ENCODE data around the gene GPR37. TPM values are rescaled to one million over a fixed set of nuclear protein-coding genes. Genes with fewer than 3 reads are reported as not detected.

GPR37 gene
- total RNA-seq, 1 donor from 2014 or later = 4.1 TPM

DNA sequence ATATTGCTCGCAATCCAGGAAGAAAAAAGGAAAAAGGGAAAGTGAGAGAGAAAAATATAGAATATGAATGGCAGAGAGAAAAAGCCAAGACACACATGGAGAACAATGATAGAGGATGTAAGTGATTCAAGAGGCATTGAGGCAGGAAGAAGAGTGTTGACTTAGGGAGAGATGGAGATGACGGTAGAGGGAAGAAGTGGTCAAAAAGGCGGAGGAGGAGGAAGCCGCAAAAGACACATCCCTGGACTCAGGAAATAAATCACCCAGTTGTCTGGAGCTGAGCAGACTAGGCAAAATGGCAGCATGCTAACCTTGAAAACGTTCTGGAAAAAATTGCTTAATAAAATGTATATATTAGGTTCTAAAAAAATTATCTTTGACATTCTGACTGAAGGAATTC is 17.7 kb upstream of the GPR37 start:
- DNase-seq (ENCODE audit: low read depth) = no peak
- H3K36me3 ChIP-seq (ENCODE audit: control insufficient read depth, insufficient read depth, low read length) = no peaks in the 10 kb centered on the region
- no peaks in the 10 kb centered on the region for H3K27me3 ChIP-seq (ENCODE audit: control insufficient read depth, insufficient read depth, low read length)
- H3K4me3 ChIP-seq (ENCODE audit: low read depth, low read length) = no peak overlapping the region
- TF ChIP-seq, protein P1, sequence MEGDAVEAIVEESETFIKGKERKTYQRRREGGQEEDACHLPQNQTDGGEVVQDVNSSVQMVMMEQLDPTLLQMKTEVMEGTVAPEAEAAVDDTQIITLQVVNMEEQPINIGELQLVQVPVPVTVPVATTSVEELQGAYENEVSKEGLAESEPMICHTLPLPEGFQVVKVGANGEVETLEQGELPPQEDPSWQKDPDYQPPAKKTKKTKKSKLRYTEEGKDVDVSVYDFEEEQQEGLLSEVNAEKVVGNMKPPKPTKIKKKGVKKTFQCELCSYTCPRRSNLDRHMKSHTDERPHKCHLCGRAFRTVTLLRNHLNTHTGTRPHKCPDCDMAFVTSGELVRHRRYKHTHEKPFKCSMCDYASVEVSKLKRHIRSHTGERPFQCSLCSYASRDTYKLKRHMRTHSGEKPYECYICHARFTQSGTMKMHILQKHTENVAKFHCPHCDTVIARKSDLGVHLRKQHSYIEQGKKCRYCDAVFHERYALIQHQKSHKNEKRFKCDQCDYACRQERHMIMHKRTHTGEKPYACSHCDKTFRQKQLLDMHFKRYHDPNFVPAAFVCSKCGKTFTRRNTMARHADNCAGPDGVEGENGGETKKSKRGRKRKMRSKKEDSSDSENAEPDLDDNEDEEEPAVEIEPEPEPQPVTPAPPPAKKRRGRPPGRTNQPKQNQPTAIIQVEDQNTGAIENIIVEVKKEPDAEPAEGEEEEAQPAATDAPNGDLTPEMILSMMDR (IDR thresholded peaks at IDR 0.05; ENCODE audit: insufficient read depth, low read length, poor library complexity, severe bottlenecking) = no peak

DNA sequence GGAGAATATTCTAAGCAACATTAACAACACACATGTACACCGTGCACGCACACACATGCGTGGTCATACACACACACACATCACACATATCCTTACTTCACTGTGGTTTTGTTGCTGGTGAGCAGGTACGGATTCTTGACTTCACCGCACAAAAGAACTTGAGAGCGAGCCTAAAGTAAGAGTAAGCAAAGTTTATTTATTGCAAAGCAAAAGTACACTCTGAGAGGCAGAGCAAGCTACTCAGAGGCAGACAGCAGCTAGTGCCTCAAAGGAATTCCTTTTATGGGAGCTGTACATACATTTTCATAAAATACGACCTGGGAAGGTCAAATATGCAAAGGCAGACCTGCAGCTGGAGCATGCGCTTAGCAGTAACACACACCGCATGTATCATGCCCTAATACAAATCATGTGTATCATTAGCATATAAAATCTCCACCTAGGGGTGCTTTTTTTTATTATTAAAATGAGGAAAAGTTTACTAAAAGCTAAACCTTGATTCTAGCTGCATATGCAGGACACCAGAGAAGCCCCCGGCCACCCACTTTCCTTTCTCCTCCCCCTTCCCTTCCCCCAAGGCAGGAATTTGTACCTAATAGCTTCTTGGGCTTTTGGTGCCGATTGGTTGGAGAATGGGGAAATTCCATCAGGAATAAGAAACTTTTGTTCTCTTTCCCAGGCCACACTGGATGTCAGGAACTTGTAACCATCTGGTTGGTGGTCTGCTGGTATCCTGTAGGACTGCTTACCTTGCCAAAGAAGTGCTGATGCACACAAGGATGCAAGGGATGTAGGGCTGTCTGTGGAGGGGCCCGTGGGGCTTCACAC is 16.5 kb upstream of the GPR37 start:
- no peak overlapping the region for H3K4me3 ChIP-seq (ENCODE audit: low read depth, low read length)
- no peak for DNase-seq (ENCODE audit: low read depth)
- H3K27me3 ChIP-seq (ENCODE audit: control insufficient read depth, insufficient read depth, low read length) = no peaks in the 10 kb centered on the region
- H3K36me3 ChIP-seq (ENCODE audit: control insufficient read depth, insufficient read depth, low read length) = no peaks in the 10 kb centered on the region
- TF ChIP-seq, protein P1 (IDR thresholded peaks at IDR 0.05; ENCODE audit: insufficient read depth, low read length, poor library complexity, severe bottlenecking) = no peak

DNA sequence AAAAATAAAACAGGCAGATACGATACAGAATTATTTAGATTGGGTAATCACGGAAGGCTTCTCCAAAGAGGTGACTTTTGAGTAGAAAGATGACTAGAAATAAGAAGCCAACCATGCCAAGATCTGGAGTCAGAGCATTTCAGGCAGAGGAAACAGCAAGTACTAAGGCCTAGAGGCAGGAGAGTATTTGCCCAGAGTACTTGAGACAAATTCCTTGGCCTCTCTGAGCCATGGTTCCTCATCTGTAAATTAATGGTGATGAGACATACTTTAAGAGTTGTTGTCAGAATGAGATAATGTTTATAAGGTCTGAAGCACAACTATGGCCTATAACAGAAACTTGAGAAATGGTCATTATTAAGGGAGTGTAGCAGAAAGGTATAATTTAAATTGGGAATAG is 15.8 kb upstream of the GPR37 start:
- TF ChIP-seq, protein P1 (IDR thresholded peaks at IDR 0.05; ENCODE audit: insufficient read depth, low read length, poor library complexity, severe bottlenecking) = no peak

DNA sequence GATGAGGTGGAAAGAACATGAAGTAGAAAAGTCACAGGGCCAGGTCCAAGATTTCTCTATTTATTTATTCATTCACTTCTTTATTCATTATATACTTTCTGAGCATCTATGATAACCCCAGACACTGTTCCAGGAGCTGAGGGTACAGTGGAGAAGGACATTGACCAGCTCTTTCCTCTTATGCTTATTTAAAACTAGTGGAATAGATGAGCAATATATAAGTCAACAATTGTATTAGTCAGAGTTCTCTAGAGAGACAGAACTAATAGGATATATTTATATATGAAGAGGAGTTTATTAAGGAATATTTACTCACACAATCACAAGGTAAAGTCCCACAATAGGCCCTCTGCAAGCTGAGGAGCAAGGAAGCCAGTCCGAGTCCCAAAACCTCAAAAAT is 15.0 kb upstream of the GPR37 start:
- H3K4me3 ChIP-seq (ENCODE audit: low read depth, low read length) = no peak overlapping the region
- no peaks in the 10 kb centered on the region for H3K36me3 ChIP-seq (ENCODE audit: control insufficient read depth, insufficient read depth, low read length)
- no peaks in the 10 kb centered on the region for H3K27me3 ChIP-seq (ENCODE audit: control insufficient read depth, insufficient read depth, low read length)
- no peak for DNase-seq (ENCODE audit: low read depth)
- TF ChIP-seq, protein P1 (IDR thresholded peaks at IDR 0.05; ENCODE audit: insufficient read depth, low read length, poor library complexity, severe bottlenecking) = no peak

More for the DNA sequence above, 15.8 kb upstream of the GPR37 start:
- Histone ChIP-seq H3K4me3 (ENCODE audit: low read depth, low read length) (no peak overlapping the region), H3K27me3 (ENCODE audit: control insufficient read depth, insufficient read depth, low read length) (no peaks in the 10 kb centered on the region), H3K36me3 (ENCODE audit: control insufficient read depth, insufficient read depth, low read length) (no peaks in the 10 kb centered on the region)
- no peak for DNase-seq (ENCODE audit: low read depth)

DNA sequence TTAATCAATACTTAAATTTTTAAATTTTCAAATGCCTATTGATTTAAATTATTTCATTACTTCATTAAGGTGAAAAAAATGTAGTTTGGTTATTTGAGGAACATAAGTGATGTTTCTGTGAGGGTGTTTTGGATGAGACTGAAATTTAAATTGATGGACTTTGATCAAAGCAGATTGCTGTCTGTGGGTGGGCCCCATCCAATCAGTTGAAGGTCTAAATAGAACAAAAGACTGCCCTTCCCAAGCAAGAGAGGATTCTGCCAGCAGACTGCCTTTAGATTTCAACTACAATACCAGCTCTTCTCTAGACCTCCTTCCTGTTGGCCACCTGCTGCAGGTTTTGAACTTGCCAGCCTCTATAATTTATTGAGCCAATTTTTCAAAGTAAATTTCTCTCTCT is 14.5 kb upstream of the GPR37 start:
- Histone ChIP-seq H3K27me3 (ENCODE audit: control insufficient read depth, insufficient read depth, low read length) (no peaks in the 10 kb centered on the region), H3K4me3 (ENCODE audit: low read depth, low read length) (no peak overlapping the region), H3K36me3 (ENCODE audit: control insufficient read depth, insufficient read depth, low read length) (no peaks in the 10 kb centered on the region)
- TF ChIP-seq, protein P1 (IDR thresholded peaks at IDR 0.05; ENCODE audit: insufficient read depth, low read length, poor library complexity, severe bottlenecking) = no peak
- DNase-seq (ENCODE audit: low read depth) = no peak

DNA sequence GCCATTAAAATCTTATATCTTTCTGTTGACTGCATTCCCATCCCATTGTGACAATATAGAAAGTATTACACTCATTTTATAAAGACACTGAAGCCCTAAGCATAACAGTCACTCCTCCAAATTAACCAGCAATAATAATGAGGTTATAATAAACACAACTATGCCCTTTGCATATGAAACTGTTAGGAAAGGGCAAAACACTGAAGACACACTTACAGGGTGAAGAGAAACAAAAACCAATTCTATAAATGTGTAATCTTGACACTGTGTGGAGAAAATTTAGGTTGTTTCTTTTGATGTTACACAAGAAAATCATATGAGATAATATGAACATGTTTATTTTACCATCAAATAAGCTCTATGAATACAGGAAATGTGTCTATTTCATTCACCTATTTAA is 14.0 kb upstream of the GPR37 start:
- H3K4me3 ChIP-seq (ENCODE audit: low read depth, low read length) = no peak overlapping the region
- no peaks in the 10 kb centered on the region for H3K27me3 ChIP-seq (ENCODE audit: control insufficient read depth, insufficient read depth, low read length)
- no peak for DNase-seq (ENCODE audit: low read depth)
- TF ChIP-seq, protein P1 (IDR thresholded peaks at IDR 0.05; ENCODE audit: insufficient read depth, low read length, poor library complexity, severe bottlenecking) = no peak
- H3K36me3 ChIP-seq (ENCODE audit: control insufficient read depth, insufficient read depth, low read length) = no peaks in the 10 kb centered on the region
